UCSD-AML1 (cell line): ENCODE results near the gene C2orf69.
A peak's percentile ranks its signal among the peaks of the same experiment; 100 is the strongest.

Experiments used
- DNase-seq: peaks from one replicate; lab custom pipeline; 2025; ENCODE audit not compliant: unreplicated experiment; lab: John Stamatoyannopoulos, UW

C2orf69 gene, protein sequence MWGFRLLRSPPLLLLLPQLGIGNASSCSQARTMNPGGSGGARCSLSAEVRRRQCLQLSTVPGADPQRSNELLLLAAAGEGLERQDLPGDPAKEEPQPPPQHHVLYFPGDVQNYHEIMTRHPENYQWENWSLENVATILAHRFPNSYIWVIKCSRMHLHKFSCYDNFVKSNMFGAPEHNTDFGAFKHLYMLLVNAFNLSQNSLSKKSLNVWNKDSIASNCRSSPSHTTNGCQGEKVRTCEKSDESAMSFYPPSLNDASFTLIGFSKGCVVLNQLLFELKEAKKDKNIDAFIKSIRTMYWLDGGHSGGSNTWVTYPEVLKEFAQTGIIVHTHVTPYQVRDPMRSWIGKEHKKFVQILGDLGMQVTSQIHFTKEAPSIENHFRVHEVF

DNA sequence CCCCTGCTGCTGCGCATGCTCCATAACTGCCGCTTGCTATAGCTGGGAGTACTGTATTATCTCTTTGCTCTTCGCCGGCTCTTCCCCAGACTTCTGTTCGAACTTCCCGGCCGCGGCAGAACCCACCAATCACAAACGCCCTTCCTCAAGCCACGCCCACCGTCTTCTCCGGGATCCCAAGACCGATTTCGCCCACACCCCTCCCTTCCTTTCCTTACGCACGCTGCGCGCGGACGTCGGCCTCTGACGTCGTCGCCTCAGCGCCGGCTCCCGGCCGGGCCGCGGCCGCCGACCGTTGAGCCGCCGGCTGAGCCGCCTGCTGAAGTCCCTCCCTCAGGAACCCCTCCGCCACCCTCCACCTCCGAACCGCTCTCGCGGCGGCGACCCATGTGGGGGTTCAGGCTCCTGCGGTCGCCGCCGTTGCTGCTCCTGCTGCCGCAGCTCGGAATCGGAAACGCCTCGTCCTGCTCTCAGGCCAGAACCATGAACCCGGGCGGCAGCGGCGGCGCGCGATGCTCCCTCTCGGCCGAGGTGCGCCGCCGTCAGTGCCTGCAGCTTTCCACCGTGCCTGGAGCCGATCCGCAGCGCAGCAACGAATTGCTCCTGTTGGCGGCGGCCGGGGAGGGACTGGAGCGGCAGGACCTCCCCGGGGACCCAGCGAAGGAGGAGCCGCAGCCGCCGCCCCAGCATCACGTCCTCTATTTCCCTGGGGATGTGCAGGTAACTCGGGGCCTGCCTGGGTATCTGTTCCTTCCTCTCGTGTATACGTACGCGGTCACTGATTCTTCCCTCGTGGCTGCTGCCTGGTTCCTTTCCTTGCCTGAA is at the start of gene C2orf69:
Gene C2orf69, plus strand, starts transcription at position 242 of the 825 bp plus-strand sequence. Its CDS starts 146 bp downstream, at position 388.
- peak; percentile 96 for DNase-seq

DNA sequence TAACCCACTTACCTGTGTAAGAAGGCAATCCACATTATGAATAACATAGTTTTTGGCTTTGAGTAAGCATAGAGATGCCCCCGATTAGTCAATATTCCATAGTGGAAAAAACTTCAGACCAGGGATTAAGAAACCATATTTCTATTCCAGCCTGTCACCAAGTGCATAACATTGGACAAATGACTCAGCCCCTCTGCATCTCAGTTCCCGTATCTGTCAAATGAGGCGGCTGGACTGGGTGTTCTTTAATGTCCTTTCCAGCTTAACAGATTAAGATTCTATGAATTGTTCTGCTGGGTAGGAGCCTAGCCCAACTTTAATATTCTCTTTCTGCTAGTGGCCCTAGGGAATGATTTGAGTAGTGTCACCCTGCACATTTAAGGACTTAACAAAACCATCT is 48.3 kb upstream of the C2orf69 start:
- DNase-seq: no peak

DNA sequence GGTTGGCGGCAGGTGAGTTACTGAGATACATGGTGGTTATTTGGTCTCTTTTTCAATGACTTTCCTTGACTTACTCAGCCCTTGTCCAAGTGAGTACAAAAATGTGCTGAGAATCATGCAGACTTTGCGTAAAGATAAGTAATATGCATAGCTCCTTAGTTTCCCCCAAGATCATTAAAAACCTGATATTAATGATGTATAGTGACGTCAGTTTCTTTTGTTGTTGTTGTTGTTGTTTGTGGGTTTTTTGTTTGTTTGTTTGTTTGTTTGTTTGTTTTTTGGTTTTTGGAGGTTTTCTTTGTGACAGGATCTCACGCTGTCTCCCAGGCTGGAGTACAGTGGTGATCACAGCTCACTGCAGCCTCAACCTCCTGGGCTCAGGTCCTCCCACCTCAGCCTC is 45.2 kb upstream of the C2orf69 start:
- DNase-seq: no peak

DNA sequence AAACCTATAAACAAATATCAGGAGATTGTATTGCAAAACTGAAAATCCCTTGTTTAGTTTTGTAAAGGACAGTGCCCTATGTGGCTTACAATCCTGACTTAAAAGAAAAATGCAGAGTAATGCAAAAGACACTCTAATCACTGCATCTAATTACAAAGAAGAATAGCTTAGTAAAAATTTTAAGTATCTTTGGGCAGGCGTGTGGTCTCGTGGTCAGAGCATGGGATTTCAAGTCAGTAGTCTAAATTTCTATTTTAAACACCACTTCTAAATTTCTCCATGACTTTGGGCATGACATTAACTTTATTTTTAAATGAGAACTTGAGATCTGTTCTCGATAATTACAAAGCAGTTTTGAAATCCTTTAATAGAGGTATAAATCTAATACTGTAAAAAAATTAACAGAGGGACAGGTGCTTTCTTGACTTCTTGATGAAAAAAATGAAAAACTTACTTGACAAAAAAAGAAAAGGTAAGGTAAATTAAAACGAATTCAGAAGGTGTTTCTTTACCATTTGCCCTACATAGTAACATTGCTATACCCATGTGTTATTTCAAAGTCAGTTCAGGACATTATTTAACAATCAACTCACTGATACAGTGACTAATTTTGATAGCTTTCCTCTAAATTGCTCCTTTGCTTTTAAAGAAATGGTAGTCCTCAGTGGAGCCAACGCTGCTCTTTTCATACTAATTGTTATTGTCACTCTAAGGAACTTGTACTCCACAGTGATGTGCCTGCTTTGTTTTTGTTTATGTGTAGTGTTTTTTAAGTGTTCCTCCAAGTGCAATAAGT is 42.5 kb upstream of the C2orf69 start:
- no peak for DNase-seq

DNA sequence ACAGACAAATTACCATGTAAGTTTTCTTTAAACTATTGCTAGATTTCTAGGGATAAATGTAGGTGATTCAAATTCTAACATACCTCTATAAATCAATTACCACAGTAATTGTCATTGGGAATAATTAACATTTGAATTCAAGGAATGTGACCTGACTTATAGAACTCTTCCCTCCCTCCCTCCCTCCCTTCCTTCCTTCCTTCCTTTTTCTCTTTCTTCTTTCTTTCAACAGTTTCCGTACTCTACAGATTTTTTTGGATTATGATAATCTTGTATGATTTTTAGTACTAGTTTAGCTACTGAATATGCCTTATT is 41.9 kb upstream of the C2orf69 start:
- DNase-seq: no peak

DNA sequence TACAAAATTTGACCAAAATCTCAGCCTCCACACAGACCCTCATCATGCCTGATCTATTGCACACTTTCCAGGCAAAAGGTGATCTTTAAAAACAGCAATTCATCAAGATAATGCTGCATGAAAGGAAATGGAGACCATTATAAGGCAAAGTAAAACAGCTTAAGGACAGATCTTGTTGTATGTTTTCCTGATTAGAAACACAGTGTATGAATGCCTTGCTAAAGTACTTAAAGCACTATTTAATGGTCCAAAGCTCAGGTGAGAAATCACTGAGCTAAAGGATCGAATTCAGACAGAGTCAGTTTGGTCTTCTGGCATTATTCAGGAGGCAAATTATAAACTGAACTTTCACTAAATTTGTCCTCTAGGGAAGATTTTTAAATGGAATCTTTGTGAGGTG is 41.4 kb upstream of the C2orf69 start:
- DNase-seq: no peak

DNA sequence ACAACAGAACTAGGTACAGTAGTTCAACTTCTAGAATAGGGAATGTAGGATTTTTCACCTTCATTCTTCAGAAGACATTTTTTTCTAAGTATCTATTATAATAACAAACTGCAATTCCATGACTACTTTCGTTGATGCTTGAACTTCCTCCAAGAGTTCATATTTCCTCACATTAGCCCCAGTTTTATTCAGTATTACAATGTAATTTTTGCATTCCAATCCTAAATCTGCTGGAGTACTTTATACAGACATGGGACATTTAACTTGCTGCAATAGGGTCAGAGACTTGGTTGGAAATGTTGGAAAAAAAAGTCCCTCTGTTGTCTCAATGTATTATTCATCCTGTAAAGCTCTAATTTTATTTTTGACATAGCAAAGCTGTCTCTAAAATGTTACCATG is 40.5 kb upstream of the C2orf69 start:
- DNase-seq: no peak

DNA sequence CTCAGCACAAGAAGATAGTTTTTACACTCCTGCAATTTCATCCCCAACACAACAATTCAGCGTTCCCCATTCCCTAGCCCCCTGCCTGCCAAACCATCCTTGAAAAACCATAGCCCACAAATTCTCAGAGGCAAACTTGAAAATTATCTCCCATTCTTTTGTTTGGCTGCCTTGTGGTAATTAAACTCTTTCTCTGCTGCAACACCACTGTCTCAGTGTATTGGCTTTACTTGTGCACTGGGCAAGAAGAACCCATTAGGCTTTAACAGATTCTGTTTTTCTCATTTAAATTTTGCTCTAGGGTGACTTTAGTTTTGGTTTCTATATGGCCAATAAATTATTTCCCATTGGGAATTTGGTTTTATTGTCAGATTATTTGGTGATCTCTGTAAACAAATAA is 36.9 kb upstream of the C2orf69 start:
- DNase-seq: no peak

DNA sequence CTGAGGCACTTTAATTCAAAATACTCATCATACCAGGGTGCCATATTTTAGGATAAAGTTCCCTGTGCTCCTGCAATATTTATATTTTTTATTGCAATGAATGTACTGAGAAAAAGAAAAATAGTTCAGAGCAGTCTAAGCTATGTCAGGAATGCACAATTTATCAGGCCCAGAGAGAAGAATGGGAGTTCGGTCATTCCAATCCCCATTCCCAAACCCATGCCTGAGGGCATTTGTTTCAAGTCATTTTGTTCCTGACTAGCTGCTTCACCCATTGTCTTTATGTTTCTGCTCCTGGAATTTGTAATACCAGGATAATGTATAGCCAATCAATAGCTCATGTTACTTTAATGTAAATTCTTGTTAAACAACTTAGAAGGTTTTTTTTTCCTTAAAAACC is 35.7 kb upstream of the C2orf69 start:
- DNase-seq: no peak

DNA sequence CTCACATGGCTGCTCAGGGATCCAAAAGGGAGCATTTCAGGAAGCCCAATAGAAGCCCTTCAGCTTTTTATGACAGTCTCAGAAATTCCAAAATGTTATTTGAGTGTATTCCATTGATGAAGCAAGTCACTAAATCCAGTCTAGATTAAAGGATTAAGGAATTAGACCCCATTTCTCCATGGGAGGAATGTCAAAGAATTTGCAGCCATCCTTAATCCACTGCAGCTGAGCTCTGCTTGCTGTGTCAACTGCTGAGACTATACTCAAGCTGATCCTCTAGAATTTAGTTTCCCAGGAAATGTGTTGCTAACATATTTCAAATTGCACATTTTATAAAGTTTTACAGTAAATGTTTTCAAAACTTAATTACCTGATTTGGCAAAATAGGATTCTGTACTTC is 28.4 kb upstream of the C2orf69 start:
- no peak for DNase-seq

DNA sequence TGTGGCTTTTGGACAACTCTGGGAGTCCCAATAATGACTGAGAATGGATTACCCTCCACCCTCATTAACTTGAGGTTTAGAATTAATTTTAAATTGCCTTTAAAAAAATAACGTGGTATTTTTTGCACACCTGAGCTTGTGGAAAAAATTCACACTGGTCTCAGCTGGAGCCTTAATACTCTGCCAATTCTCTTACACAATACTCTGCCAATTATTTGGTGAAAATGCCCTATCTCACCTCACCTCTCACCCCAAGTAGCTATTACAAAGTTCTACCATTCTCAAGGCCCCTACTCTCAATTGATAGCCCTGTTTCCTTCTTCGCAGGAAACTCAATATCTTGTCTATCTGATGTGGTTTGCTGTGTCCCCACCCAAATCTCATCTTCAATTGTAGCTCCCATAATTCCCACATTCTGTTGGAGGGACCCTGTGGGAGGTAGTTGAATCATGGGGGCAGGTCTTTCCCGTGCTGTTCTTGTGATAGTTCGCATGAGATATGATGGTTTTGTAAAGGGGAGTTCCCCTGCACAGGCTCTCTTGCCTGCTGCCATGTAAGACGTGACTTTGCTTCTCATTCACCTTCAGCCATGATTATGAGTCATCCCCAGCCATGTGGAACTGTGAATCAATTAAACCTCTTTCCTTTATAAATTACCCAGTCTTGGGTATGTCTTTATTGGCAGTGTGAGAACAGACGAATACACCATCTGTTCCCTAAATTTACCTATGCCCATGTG is 27.4 kb upstream of the C2orf69 start:
- DNase-seq: no peak

DNA sequence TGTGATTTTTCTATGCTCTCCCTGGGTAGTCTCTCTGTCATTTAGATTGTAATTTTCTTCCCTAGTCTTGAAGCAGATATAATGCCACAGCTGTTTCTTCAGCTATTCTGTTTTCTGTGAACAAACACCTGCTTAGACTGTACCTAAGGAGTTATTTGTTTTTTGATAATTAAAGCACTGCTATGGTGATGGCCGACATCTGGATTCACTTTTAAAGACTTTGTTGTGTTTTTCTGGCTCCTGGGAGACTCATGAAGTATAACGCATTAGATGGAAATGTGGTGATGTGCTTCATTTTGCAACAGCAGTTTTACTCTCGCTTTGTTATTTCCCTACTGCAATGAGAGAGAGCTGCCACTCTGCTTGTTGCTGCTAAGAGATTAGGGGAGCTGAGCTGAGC is 15.7 kb upstream of the C2orf69 start:
- DNase-seq: no peak

DNA sequence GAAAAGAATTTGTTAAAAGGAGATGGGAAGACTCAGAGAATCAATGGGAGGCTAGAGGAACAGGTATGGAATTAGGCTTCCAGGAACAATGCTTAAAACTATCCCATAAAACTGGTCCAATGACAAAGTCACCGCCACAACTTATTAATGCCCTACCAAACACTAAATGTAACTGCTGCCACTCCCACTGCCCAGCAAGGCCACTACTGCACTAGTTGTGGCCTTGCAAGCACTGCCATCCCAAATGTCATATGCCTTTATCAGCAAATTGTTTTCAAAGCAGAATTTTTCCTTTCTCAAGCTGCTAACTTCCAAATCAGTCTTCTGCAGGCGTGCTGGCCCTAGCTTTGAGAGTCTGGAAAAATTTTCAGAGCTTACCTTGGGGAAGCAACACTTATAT is 14.5 kb upstream of the C2orf69 start:
- DNase-seq: no peak

DNA sequence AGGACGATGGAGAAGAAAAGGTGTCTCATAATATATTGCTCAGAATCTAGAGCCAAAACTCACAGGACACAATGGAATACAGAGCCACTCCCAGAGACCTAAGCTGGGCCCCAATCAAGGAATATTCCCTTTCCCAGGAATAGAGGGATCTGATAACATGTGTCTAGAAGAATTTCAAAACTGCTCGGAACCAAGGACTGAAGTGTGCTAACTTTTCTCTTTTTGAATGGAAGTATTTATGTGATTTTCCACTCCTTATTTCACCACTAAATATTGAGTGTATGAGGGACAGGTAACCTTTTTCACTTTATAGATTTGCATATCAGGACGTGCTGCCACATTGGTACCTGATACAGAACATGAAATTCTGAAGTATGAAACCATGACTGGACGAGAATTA is 9.2 kb upstream of the C2orf69 start:
- DNase-seq: no peak

DNA sequence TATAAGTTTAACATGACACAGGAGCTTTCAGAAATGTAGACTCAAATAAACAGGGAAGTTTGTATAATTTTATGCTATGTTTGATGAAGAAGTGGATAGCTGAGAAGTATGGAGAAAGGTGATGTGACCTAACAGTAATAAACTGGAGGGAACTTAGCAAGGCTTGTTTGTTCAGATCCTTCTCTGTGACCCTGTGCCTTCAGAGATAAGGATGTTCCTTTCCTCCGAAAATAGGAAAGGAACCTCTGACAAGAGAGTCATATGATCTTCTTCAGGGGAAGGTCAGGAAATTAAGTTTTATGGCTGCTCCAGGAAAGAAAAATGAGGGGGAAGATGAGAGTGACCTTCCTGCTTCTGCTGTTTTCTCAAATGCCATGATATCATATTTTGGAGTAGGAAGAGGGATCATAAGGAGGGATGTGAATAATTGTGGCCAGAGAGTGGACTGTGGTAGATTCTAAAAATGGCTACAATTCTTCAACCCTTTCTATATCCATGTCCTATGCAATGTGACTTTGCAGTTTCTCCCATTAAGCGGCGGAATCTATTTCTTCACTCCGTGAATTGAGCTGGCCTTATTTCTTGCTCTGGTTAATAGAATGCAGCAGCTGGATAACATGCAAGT is 8.5 kb upstream of the C2orf69 start:
- DNase-seq: no peak

DNA sequence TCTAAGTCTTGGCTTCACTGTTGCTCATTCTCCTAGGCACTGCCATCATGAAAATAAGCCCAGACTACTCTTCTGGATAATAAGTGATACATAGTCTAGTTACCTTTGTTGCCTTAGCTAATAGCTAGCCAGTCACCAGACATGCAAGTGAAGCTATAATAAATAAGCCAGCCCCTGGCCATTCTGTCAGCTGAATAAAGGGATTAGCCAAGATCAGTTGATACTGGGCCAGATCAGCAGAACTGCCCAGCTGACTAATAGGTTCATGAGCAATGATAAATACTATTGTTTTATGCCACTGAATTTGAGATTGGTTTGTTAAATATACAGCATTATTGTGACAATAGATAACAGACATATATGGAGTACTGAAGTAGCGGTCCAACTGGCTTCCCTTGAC is 8.0 kb upstream of the C2orf69 start:
- no peak for DNase-seq

DNA sequence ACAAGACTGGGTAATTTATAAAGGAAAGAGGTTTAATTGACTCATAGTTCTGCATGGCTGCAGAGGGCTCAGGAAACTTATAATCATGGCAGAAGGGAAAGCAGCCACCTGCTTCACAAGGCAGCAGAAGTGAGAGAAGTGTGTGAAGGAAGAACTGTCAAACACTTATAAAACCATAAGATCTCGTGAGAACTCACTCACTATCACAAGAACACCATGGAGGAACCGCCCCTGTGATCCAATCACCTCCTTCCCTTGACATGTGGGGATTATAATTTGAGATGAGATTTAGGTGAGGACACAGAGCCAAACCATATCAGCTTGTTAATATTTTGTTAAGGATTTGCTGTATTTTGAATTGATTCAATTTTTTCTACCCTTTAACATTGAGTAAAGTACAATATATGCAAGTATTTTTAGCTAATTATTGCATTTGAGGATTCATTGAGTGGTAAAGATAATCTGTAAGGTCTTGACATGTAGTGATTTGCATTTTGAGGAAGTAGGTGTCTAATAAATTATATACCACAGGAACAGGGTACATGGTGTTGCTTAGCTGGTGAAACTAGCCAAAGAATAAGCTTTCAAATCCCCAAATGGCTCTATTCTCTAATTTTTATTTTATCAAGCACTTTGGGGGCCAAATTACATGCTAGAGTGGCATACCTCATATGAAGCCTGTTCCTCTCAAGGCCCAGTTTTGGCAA is 3.9 kb upstream of the C2orf69 start:
- DNase-seq: no peak

DNA sequence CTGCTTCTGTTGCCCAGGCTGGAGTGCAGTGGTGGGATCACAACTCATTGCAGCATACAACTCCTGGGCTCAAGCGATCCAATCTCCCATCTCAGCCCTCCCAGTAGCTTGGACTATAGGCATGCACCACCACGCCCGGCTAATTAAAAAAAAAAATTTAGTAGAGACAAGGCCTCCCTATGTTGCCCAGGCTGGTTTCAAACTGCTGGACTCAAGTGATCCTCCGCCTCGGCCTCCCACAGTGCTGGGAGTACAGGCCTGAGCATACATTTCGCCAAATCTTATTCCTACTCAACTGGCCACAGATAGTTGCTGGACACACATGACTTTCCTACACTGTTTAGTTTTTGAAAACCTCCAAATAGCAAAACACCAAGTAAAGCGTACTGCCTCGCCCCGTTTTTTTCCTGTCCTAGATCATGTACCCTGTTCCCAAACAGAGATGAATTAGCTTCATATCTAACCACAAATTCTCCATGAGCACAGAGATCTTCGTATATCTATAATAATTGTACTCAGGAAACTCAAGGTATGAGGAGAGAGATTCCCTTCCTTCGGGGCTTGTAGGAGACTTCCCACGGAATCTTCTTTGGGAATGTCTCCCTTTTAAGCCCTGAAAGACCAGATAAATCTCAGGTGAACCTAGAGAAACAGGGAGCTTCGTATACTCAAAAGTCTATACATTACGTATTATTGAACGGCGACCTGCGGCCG is 598 bp upstream of the C2orf69 start:
- no peak for DNase-seq

DNA sequence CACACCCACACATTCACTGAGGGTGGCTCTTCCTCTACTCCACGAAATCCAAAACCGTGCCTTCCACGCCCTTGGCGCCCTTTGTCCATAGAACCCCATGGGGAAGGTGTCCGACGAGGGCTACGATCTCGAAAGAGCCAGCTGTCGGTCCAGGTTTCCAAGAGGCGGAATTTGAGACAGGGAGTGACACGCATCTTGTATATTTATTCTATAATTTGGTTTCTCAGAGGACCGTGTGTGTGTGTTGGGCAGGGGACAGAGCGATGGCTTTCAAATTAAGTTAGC is 726 bp downstream of the C2orf69 start:
- no peak for DNase-seq
